Muscle of arm (tissue), 12 donors: ENCODE measurements around the gene SREK1. TPM values are rescaled to one million over a fixed set of nuclear protein-coding genes. Genes with fewer than 3 reads are reported as not detected.

Experiments used
- DNase-seq: peaks from one replicate; pipeline ENCODE4 v3.0.0-alpha.2; 2013
- polyA plus RNA-seq, 12 donors: library from polyadenylated mRNA; unstranded; fragments of 120-200 nt; gene quantifications; one replicate each; pipeline ENCODE4 v1.2.1, GENCODE V29; 2013; ENCODE audit not compliant: insufficient read length in 12 of 12

Gene SREK1
- polyA plus RNA-seq, 12 donors: 55.2 to 219 (median 87.7) TPM

GRCh38 chr5:66151491-66151890, 7.4 kb downstream of the SREK1 start:
- no peak for DNase-seq

- DNase-seq: no peak
These were observed 12.9 kb downstream of the SREK1 start for GRCh38 chr5:66157046-66157445.

GRCh38 chr5:66161356-66161755, 17.3 kb downstream of the SREK1 start:
- no peak for DNase-seq

DNA sequence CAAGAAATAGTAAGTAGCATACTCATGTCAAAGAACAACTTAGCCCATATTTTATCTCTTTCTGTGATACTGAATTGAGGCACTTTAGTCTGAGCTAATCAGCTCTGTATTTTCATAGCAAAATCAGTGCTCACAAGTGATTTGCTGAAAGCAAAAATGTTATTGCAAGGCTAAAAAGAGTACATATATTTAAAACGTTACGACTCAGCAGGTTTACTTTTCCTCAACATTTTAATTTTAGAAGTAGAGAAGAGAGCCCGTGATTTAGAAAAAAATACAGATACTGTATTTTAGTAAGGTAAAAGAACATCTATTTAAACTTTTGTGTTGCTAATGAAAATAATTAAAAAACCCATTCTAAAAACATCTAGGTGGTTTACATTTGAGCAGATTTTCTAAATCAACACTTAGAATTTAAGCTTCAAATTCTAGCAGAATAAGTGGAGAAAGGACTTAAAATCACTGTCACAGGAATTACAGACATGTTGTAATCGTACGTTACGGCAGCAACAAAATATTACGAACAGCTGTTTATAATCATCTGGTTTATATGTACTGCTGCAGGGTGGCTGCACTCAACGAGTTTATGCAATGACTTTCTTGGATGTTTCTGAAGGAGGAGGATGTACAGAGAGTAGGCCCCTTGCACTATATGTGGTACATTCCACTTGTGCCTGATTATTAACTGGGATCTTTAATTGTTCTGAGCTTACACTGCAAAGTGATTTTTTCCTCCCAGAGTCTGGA, 20.1 kb downstream of the SREK1 start:
- peak; percentile 8 for DNase-seq

DNA sequence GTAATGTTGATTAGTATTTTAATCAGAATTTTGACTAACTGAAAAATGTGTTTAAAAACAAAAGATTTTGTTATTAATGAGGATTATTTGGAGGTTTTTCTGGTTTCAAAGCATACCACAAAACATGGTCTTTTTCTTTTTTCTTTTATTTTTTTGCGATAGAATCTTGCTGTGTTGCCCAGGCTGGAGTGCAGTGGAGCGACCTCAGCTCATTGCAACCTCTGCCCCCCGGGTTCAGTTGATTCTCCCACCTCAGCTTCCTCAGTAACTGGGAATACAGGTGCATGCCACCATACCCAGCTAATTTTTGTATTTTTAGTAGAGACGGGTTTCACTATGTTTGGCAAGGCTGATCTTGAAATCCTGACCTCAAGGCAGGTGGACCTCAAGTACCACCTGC, 24.1 kb downstream of the SREK1 start:
- DNase-seq: no peak

DNA sequence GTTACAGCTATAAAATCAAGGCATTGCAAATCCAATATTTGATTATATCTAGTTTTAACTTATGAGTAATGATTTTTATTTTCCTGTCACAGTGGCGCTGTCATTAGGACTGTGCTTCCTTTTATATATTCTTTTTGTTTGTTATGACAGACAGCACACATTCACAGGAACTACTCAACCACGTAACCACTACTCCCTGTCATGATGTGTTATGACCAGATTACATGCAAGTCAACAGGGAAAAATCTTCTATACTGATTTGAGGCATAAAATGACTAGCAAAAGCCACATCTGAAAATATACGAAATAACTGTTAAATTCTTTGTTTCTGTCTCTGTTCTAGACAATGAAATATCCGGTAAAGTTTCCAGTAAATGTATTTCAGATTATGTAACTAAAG, 25.4 kb downstream of the SREK1 start:
- no peak for DNase-seq

DNA sequence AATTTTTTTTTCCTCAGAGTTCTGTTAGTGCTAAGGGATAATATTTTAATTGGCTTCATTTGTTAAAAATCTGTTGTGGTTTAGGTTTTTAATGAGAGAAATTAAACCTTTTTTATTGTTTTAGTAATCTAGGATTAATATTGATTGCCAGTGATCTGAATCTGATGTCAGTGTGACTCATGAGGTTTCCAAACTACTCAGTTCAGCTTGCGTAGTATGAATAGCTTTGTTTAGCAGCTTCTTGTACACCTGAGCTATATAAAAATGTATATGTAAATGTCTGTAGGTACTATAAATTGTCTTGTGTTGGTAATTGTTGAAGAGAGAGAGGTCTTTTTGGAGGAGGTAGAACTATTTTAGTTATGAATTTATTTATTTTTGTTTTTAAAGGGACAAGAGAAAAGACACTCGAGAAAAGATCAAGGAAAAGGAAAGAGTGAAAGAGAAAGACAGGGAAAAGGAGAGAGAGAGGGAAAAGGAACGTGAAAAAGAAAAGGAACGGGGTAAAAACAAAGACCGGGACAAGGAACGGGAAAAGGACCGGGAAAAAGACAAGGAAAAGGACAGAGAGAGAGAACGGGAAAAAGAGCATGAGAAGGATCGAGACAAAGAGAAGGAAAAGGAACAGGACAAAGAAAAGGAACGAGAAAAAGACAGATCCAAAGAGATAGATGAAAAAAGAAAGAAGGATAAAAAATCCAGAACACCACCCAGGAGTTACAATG, 26.3 kb downstream of the SREK1 start:
- DNase-seq: no peak

- DNase-seq: peak; percentile 39
These were observed 27.5 kb downstream of the SREK1 start for GRCh38 chr5:66171349-66172344.

- no peak for DNase-seq
These were observed 30.2 kb downstream of the SREK1 start for GRCh38 chr5:66174338-66174737.

- no peak for DNase-seq
These were observed 34.7 kb downstream of the SREK1 start for GRCh38 chr5:66178799-66179198.

GRCh38 chr5:66179297-66180051, 35.4 kb downstream of the SREK1 start:
- no peak for DNase-seq

- no peak for DNase-seq
These were observed 36.4 kb downstream of the SREK1 start for GRCh38 chr5:66180282-66181155.

GRCh38 chr5:66186108-66186507, 42.0 kb downstream of the SREK1 start:
- DNase-seq: no peak

- DNase-seq: no peak
These were observed 49.3 kb downstream of the SREK1 start for GRCh38 chr5:66193419-66193818.

GRCh38 chr5:66197764-66198405, 53.8 kb downstream of the SREK1 start:
- no peak for DNase-seq

DNA sequence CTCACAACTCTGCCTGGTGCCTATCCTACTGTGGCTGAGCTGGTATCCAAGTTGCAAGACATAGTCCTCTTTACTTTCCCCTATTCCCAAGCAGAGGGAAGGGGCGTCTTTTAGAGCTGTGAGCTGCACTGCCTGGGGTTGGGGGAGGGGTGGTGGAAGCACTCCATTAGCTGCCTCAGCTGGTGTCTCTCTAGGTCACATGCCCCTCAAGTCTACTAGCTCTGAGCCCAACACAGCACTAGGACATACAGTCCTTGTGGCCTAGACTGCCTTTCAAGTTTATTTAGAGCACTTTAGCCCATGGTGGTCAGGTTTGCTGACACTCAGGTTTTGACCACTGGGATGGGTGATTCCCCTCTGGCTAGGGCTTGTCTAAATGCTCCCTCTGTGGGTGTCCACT, 54.7 kb downstream of the SREK1 start:
- DNase-seq: no peak

DNA sequence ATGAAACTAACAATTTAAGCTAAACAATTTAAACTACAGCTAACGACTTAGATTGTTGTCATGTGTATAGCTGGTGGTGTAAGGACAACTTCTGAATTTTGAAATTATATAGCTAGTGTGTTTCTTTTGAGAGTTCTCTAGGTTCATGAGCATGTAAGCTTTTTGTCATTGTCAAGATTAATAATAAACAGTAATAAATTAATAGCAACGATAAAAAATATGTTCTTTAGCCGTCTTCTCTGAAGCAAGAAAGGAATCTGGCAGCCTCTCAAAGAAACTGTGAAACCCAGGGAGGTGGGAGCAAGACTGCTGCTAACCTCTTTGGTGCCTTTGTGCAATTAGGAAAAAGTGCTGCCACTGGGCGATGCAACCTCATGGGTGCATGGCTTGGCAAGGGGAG, 59.4 kb downstream of the SREK1 start:
- no peak for DNase-seq

GRCh38 chr5:66206465-66206864, 62.4 kb downstream of the SREK1 start:
- DNase-seq: no peak

DNA sequence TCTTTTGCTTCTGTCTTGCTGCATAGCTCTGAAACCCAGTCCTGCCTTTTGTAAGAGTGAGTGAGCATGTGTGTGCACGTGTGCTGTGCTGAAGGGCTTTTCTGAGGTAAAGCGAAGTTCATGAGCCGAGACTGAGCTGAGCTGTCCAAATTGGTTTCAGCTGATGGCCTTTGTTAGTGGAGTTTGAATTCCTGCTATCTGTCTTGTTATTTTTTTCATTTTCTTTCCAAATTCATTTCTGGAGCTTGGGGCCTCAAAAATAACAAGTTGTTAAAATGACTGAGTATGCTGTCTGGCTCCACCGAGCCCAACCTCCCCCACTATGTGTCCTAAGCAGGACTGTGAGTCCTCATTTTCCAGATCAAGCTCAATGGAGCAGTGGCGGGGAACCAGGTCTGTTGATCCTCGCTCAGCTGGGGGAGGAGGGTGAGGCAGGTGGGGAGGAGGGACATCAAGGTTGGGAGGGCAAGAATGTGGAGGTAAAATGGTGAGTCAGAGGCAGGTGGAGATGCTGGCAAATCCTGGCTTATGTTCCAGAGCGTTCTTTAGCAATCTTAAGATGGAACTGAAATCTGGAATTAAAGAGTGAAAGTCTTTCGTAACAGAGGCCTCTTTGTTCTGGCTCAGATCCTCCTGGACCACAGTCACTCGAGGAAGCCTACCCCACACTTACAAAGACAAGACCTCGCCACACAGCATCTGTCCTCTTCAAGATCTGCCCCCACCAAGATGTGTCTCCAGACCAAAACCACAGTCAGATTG, 63.9 kb downstream of the SREK1 start:
- DNase-seq: no peak
